IPS-NIHi7 (cell line): Measurements from ENCODE around the gene DENND4A.
"Not testable (repeated sequence)": the region's sequence is repeated elsewhere in the genome, so short reads cannot be mapped to it uniquely, and the experiment has no call there.

Source experiments
- DNase-seq: peaks from one replicate; pipeline ENCODE4 v3.0.0; 2012; ENCODE audit warnings: mixed read lengths; ENCODE audit errors: extremely low spot score

The DENND4A gene

GRCh38 chr15:65818927-65819562, 27.0 kb upstream of the DENND4A start:
- no peak for DNase-seq

GRCh38 chr15:65816441-65816840, 24.3 kb upstream of the DENND4A start:
- no peak for DNase-seq

GRCh38 chr15:65816008-65816407, 23.9 kb upstream of the DENND4A start:
- not testable (repeated sequence) for DNase-seq

- DNase-seq: not testable (repeated sequence)
These were observed 22.2 kb upstream of the DENND4A start for GRCh38 chr15:65814271-65814670.

GRCh38 chr15:65812916-65813315, 20.8 kb upstream of the DENND4A start:
- DNase-seq: no peak

GRCh38 chr15:65812467-65812866, 20.4 kb upstream of the DENND4A start:
- DNase-seq: no peak

- DNase-seq: no peak
These were observed 19.7 kb upstream of the DENND4A start for GRCh38 chr15:65811835-65812234.

GRCh38 chr15:65811011-65811733, 19.1 kb upstream of the DENND4A start:
- DNase-seq: not testable (repeated sequence)

- DNase-seq: no peak
These were observed 14.3 kb upstream of the DENND4A start for GRCh38 chr15:65806397-65806796.

- DNase-seq: no peak
These were observed 13.1 kb upstream of the DENND4A start for GRCh38 chr15:65805019-65805745.

GRCh38 chr15:65804252-65804931, 12.3 kb upstream of the DENND4A start:
- no peak for DNase-seq

- DNase-seq: no peak
These were observed 9.2 kb upstream of the DENND4A start for GRCh38 chr15:65801229-65801805.

GRCh38 chr15:65796610-65797078, 4.6 kb upstream of the DENND4A start:
- no peak for DNase-seq

GRCh38 chr15:65795663-65796216, 3.6 kb upstream of the DENND4A start:
- no peak for DNase-seq

- no peak for DNase-seq
These were observed 1.7 kb upstream of the DENND4A start for GRCh38 chr15:65793818-65794104.

- no peak for DNase-seq
These were observed 1.1 kb upstream of the DENND4A start for GRCh38 chr15:65792988-65793817.

- DNase-seq: peak; percentile 56
These were observed 557 bp downstream of the DENND4A start for GRCh38 chr15:65791335-65792137.

- DNase-seq: no peak
These were observed 1.3 kb downstream of the DENND4A start for GRCh38 chr15:65790694-65791334.

GRCh38 chr15:65789759-65790425, 2.2 kb downstream of the DENND4A start:
- no peak for DNase-seq
